Ishikawa (cell line): ENCODE measurements around the gene PON1.

Experiments used
- CEBPB ChIP-seq: IDR thresholded peaks from 2 replicates; pipeline ENCODE4 v1.6.1; 2012
- CREB1 ChIP-seq: IDR thresholded peaks from 2 replicates; pipeline ENCODE4 v1.6.1; 2012; ENCODE audit warnings: low read depth
- EGR1 ChIP-seq: IDR thresholded peaks from 2 replicates; pipeline ENCODE4 v1.6.1; 2012
- FOXM1 ChIP-seq: IDR thresholded peaks from 2 replicates; pipeline ENCODE4 v1.6.1; 2012; ENCODE audit warnings: low read depth, borderline replicate concordance
- MAX ChIP-seq: IDR thresholded peaks from 2 replicates; pipeline ENCODE4 v1.6.1; 2012
- NFIC ChIP-seq: IDR thresholded peaks from 2 replicates; pipeline ENCODE4 v1.6.1; 2012
- RAD21 ChIP-seq: IDR thresholded peaks from 2 replicates; pipeline ENCODE4 v1.6.1; 2012; ENCODE audit warnings: low read depth
- REST ChIP-seq: IDR thresholded peaks from 2 replicates; pipeline ENCODE4 v1.6.1; 2012; ENCODE audit warnings: low read depth, mild to moderate bottlenecking
- TAF1 ChIP-seq: IDR thresholded peaks from 2 replicates; pipeline ENCODE4 v1.6.1; 2012; ENCODE audit warnings: low read depth, mild to moderate bottlenecking
- TCF12 ChIP-seq: IDR thresholded peaks from 2 replicates; pipeline ENCODE4 v1.6.1; 2012; ENCODE audit warnings: low read depth
- TEAD4 ChIP-seq: IDR thresholded peaks from 2 replicates; pipeline ENCODE4 v1.6.1; 2012
- USF1 ChIP-seq: IDR thresholded peaks from 2 replicates; pipeline ENCODE4 v1.6.1; 2012
- YY1 ChIP-seq: IDR thresholded peaks from 2 replicates; pipeline ENCODE4 v1.6.1; 2012; ENCODE audit warnings: low read depth
- ZBTB7A ChIP-seq: IDR thresholded peaks from 2 replicates; pipeline ENCODE4 v1.6.1; 2012; ENCODE audit warnings: low read depth

The PON1 gene

GRCh38 chr7:95303013-95303905 lies 21.1 kb downstream of the PON1 start:
- TF ChIP-seq REST = no peak
- TF ChIP-seq TEAD4 = no peak
- no peak for TF ChIP-seq MAX
- TF ChIP-seq USF1 = no peak

GRCh38 chr7:95298091-95298490 lies 26.2 kb downstream of the PON1 start:
- TF ChIP-seq EGR1 = no peak

GRCh38 chr7:95297041-95297440 lies 27.3 kb downstream of the PON1 start:
- TF ChIP-seq TCF12 (no peak), CREB1 (no peak), NFIC (no peak), FOXM1 (no peak), REST (no peak), TEAD4 (no peak), EGR1 (no peak)

- no peak for TF ChIP-seq MAX
- no peak for TF ChIP-seq YY1
- no peak for TF ChIP-seq RAD21
- no peak for TF ChIP-seq EGR1
- TF ChIP-seq CEBPB = no peak
- TF ChIP-seq FOXM1 = no peak
- no peak for TF ChIP-seq TAF1
- TF ChIP-seq REST = no peak
- TF ChIP-seq ZBTB7A = no peak
- TF ChIP-seq TEAD4 = no peak
- no peak for TF ChIP-seq CREB1
- TF ChIP-seq USF1 = no peak
- no peak for TF ChIP-seq NFIC
Measured at GRCh38 chr7:95296456-95296855, 27.9 kb downstream of the PON1 start.

- no peak for TF ChIP-seq EGR1
- no peak for TF ChIP-seq USF1
- TF ChIP-seq NFIC = no peak
- no peak for TF ChIP-seq MAX
Measured at GRCh38 chr7:95295397-95295796, 28.9 kb downstream of the PON1 start.
